Endothelial cell of umbilical vein (primary cell): Measurements from ENCODE around the gene LRRC52.

Source experiments
- CTCF ChIP-seq, 2 donors: IDR thresholded peaks; 1 replicate in 1 of 2; 2 replicates in 1 of 2; pipeline ENCODE4 v1.5.1; 2011; ENCODE audit warnings: low read length in 2 of 2, mild to moderate bottlenecking in 2 of 2, moderate library complexity in 2 of 2, control low read depth in 1 of 2, inconsistent platforms in 1 of 2, low read depth in 1 of 2; ENCODE audit not compliant: insufficient read depth in 1 of 2; ENCODE audit errors: extremely low read depth in 1 of 2
- JUN ChIP-seq: IDR thresholded peaks from 2 replicates; pipeline ENCODE4 v1.6.1; 2011; ENCODE audit warnings: borderline replicate concordance, low read depth; ENCODE audit not compliant: insufficient read length, insufficient read depth
- MYC ChIP-seq: IDR thresholded peaks from one replicate; pipeline ENCODE4 v1.6.1; 2011; ENCODE audit warnings: mild to moderate bottlenecking, low read depth, low read length
- POLR2A ChIP-seq: IDR thresholded peaks from 2 replicates; pipeline ENCODE4 v1.6.1; 2012; ENCODE audit warnings: low read depth, mild to moderate bottlenecking, control low read depth, low read length
- POLR2AphosphoS5 ChIP-seq: IDR thresholded peaks from 2 replicates; pipeline ENCODE4 v1.6.1; 2012; ENCODE audit warnings: low read depth, mild to moderate bottlenecking, control low read depth, low read length, moderate library complexity; ENCODE audit not compliant: insufficient read depth

- no peak for TF ChIP-seq POLR2AphosphoS5
- no peak for TF ChIP-seq CTCF (IDR thresholded peaks at IDR 0.05; ENCODE audit: extremely low read depth in 1 of 2, insufficient read depth in 1 of 2, low read depth in 1 of 2, low read length in 2 of 2)
- TF ChIP-seq POLR2A = no peak
- TF ChIP-seq JUN = no peak
- TF ChIP-seq MYC = no peak
These were observed 23.2 kb upstream of the LRRC52 start for GRCh38 chr1:165520646-165521045.
